Rectal smooth muscle tissue (tissue), 1 donor: Measurements from ENCODE around the gene ADGRV1.
"Not testable (repeated sequence)": the region's sequence is repeated elsewhere in the genome, so short reads cannot be mapped to it uniquely, and the experiment has no call there.

Source experiments
- H3K27ac ChIP-seq: one replicate; pipeline ENCODE4 v1.7.0; 2013; ENCODE audit warnings: low read depth, low read length, inconsistent platforms
- H3K27me3 ChIP-seq: one replicate; pipeline ENCODE4 v1.7.0; 2013; ENCODE audit warnings: low read length; ENCODE audit not compliant: control insufficient read depth, insufficient read depth
- H3K36me3 ChIP-seq: one replicate; pipeline ENCODE4 v1.7.0; 2013; ENCODE audit warnings: low read length; ENCODE audit not compliant: control insufficient read depth, insufficient read depth
- H3K4me1 ChIP-seq: one replicate; pipeline ENCODE4 v1.7.0; 2013; ENCODE audit warnings: low read length; ENCODE audit not compliant: control insufficient read depth, insufficient read depth
- H3K4me3 ChIP-seq: one replicate; pipeline ENCODE4 v1.7.0; 2013; ENCODE audit warnings: low read length
- H3K9ac ChIP-seq: one replicate; pipeline ENCODE4 v1.7.0; 2013; ENCODE audit warnings: low read length

ADGRV1 gene

DNA sequence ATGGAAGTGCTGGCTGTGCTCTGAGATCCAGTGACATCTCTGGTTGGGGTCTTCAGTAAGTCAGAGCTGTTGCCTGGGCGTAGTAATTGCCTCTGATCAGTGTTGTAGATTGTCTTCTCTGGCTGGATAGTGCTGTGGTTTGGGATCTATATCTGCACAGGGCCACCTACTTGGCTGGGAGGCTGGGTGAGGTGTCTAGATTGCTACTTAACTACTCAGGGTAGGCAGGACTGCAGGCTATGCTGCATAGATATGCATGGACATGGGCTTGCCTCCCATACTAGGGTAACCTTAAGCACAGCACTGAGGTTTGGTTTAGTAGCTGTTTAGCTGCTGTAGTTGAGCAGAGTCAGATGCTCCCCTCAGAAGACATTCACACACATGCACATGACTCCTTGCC, 181.0 kb downstream of the ADGRV1 start:
- Histone ChIP-seq H3K36me3 (no peaks in the 10 kb centered on the region), H3K4me3 (no peak overlapping the region), H3K27me3 (no peaks in the 10 kb centered on the region), H3K4me1 (no peaks in the 10 kb centered on the region), H3K27ac (no peak overlapping the region), H3K9ac (no peak overlapping the region)

DNA sequence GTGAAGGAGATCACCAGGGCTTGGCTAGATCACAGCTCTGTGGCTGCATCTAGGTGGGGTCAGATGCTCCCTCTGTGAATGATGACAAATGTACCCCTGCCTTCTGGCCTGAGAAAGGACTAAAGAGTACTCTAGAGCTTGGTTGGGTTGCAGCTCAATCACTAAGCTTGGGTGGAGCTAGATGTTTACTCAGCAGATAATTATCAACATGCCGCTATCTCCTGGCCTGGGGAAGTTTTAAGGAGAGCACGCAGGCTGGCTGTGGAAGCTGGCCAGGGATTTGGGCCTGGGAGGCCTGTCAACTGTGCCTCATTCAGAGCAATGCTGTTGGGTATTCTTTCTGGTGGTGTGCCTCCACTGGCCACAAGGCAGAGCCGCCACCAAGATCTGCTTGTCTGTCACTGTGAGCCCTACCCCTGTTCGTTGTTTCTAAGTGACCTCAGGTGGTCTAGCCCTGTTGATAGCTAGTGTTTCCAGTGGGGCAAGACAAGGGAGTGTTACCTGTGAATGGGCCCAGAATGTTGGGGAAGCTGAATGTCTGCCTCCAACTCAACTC, 181.7 kb downstream of the ADGRV1 start:
- no peaks in the 10 kb centered on the region for H3K4me1 ChIP-seq
- H3K27me3 ChIP-seq: no peaks in the 10 kb centered on the region
- H3K36me3 ChIP-seq: no peaks in the 10 kb centered on the region
- H3K4me3 ChIP-seq: no peak overlapping the region
- no peak overlapping the region for H3K9ac ChIP-seq
- no peak overlapping the region for H3K27ac ChIP-seq

DNA sequence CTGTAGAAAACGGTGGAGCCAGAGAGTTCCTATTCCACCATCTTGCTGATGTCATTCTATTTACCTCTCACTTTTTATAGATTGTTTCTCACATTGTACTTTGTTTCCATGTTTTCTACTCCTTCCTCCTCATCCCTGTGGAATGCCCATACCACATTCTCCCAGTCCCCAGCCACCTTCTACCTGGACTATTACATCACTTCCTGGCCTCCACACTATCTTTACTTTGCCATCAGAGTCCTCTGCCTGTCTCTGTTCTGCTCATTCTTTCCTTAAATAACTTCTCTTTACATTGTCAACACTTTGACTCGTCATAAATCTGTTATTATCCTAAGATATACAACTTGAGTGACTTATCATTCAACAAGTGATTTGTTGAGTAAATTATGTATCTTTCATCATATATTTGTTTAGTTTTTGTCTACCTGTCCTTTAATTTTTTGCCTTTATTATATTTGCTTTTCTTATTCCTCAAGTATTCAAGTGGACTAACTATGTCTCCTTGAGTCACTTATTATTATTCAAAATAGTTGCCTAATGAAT, 182.5 kb downstream of the ADGRV1 start:
- Histone ChIP-seq H3K27me3 (no peaks in the 10 kb centered on the region), H3K27ac (no peak overlapping the region)

DNA sequence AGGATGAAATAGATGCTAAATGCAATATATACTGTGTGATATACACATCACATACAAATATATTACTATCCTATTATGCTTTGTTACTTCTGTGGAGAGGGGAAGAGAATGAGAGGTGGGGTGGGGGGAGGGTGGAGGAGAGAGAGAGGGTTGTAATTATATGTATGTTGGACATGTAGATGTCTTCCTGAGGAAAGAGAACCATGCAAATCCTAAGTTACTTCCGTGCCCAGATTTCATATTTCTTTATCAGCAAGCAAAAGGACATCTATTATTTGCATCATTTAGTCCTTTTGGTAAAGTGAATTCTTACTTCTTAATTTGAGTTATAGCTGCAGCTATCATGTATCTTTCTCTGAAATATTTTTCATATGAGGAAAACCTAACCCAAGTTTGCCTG, 187.5 kb downstream of the ADGRV1 start:
- no peak overlapping the region for H3K4me3 ChIP-seq
- no peak overlapping the region for H3K27ac ChIP-seq
- no peaks in the 10 kb centered on the region for H3K36me3 ChIP-seq
- no peak overlapping the region for H3K9ac ChIP-seq
- H3K27me3 ChIP-seq: no peaks in the 10 kb centered on the region
- H3K4me1 ChIP-seq: no peaks in the 10 kb centered on the region

More for the DNA sequence above, 182.5 kb downstream of the ADGRV1 start:
- Histone ChIP-seq H3K4me3 (no peak overlapping the region), H3K4me1 (no peaks in the 10 kb centered on the region), H3K36me3 (no peaks in the 10 kb centered on the region), H3K9ac (no peak overlapping the region)

DNA sequence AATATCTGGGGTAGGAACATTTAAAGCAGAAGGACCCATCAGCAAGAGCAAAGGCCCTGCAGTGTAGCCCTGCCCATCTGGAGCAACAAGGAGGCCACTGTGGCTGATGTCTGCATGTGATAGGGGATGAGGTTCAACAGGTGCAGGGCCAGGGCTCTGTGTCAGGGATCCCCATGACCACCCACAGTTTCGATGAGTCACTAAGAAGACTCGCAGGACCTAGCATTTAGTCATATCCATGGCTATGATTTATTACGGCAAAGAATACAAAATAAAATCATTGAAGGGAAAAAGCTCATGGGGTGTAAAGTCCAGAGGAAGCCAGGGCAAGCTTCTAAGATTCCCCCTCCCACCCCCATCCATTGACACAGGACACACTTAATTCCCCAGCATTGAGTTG, 188.6 kb downstream of the ADGRV1 start:
- no peak overlapping the region for H3K4me3 ChIP-seq
- H3K9ac ChIP-seq: no peak overlapping the region
- H3K4me1 ChIP-seq: no peaks in the 10 kb centered on the region
- H3K27me3 ChIP-seq: no peaks in the 10 kb centered on the region
- no peaks in the 10 kb centered on the region for H3K36me3 ChIP-seq
- no peak overlapping the region for H3K27ac ChIP-seq

DNA sequence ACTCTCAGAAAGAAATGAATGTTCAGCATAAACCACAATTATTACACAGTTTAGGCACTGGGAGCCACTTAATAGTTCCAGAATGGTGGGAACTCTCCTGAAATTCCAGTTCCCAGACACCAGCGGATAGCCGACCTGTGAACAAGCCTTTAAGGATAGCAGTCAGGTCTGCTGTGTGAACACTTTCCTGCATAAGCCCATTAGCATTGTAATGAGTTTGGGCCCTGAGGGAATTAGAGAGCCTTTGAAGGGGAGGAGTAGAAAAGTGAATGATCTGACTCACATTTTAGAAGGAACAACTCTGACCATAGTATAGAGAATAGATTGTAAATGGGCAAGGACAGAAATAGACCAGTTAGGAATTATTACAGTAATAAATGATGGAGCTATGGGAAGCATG, 189.1 kb downstream of the ADGRV1 start:
- Histone ChIP-seq H3K9ac (no peak overlapping the region), H3K4me3 (no peak overlapping the region), H3K36me3 (no peaks in the 10 kb centered on the region), H3K27me3 (no peaks in the 10 kb centered on the region), H3K4me1 (no peaks in the 10 kb centered on the region), H3K27ac (no peak overlapping the region)

DNA sequence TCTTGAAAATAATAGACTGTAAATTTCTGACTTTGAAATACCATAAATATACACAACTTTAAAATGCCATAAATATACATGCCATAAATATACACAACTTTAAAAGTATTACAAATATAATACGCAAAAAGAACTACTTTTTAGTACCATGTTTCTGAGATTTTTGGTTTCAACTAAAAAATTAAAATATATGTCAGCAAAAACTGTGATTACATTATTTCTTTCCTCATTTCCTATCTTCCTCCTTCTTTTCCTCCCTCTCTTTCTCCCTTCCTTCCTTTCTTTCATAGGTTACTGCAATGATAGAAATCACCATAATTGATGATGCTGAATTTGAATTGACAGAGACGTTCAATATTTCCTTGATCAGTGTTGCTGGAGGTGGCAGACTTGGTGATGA, 200.5 kb downstream of the ADGRV1 start:
- Histone ChIP-seq H3K36me3 (no peaks in the 10 kb centered on the region), H3K4me3 (no peak overlapping the region), H3K27me3 (no peaks in the 10 kb centered on the region), H3K4me1 (no peaks in the 10 kb centered on the region), H3K27ac (no peak overlapping the region), H3K9ac (no peak overlapping the region)

DNA sequence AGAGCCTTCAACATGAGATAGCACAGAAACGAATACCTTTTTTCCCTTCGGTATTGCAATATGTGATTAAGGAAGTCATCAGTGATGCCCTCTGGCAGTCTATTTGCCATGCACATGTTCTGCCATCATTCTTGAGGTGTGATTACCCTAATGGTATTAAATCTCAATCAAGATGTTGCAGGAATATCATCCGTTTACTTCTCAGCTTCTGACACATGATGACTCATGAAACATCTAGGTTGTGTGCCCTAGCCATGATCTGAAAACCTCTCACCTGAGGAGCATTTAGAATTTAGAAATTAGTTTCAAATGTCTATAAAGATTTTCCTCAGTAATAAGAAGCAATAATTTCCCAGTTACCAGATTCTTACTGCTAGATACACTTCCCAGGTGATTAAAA, 209.1 kb downstream of the ADGRV1 start:
- Histone ChIP-seq H3K27me3 (no peaks in the 10 kb centered on the region), H3K4me1 (no peaks in the 10 kb centered on the region), H3K27ac (no peak overlapping the region), H3K9ac (no peak overlapping the region), H3K4me3 (no peak overlapping the region), H3K36me3 (no peaks in the 10 kb centered on the region)

DNA sequence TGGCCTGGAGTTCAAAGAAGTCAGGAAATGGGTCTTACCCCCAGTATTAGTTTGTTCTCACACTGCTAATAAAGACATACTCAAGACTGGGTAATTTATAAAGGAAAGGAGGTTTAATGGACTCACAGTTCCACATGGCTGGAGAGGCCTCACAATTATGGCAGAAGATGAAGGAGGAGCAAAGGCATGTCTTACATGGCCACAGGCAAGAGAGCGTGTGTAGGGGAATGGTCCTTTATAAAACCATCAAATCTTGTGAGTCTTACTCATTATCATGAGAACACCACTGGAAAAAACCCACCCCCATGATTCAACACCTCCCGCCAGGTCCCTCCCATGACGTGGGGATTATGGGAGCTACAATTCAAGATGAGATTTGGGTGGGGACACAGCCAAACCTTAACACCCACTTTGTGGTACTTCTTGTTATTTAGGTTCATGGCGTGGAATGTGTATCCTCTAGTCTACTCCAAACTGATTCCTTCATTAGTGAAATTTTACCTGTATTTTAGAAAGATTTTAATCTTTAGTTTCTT, 211.5 kb downstream of the ADGRV1 start:
- not testable (repeated sequence) for H3K4me1 ChIP-seq, H3K27me3 ChIP-seq, H3K27ac ChIP-seq, H3K36me3 ChIP-seq, H3K9ac ChIP-seq, H3K4me3 ChIP-seq

DNA sequence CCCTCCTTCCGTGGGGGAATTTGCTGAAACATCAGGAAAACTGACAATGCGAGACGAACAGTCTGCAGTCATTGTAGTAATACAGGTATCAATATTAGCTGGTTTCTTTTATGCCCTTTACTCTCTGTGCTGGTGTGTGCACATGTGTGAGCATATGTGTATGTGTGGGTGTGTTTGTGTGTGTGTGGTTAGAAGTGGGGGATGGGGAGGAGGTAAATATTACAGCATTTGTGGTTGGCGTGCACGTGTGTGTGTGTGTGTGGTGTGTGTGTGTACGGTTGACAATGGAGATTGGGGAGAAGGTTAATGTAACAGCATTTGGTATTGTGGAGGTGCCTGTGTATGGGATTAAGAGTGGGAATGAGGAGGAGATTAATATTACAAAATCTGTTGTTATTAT, 219.4 kb downstream of the ADGRV1 start:
- no peaks in the 10 kb centered on the region for H3K4me1 ChIP-seq
- H3K9ac ChIP-seq: no peak overlapping the region
- no peak overlapping the region for H3K4me3 ChIP-seq
- no peaks in the 10 kb centered on the region for H3K27me3 ChIP-seq
- no peak overlapping the region for H3K27ac ChIP-seq
- no peaks in the 10 kb centered on the region for H3K36me3 ChIP-seq

DNA sequence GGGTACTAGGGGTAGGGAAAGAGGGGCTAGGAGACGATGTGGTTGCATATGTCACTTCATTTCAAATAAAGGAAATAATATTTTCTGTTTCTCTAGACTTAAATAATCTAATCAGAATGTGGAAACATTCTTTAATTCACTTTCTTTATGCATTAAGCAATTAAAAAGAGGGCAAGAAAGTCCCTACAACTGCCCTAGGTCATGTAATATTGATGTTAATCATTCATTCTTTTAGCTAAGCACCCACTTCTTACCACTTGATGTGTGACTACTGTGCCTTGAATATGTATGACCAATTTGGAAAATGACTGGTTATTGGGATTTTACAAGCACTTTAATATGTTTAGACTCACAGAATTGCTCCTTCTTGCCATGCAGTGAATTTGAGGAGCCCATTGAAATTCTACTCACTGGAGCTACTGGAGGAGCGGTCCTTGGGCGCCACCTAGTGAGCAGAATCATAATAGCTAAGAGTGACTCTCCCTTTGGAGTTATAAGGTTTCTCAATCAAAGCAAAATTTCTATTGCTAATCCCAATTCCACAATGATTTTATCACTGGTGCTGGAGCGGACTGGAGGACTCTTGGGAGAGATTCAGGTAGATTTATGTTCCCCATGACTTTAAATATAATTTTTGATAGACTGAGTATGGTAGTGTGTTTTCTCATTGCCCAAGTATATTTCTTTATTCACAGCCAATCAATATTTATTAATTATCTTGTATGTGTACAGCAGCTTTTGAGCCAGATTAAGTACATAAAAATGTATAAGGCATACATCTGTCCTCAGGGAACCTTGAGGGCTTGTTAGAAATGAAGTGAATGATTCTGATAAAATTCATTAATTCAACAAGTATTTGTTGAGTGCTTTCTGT, 225.1 kb downstream of the ADGRV1 start:
- Histone ChIP-seq H3K36me3 (no peaks in the 10 kb centered on the region), H3K4me1 (no peaks in the 10 kb centered on the region), H3K9ac (no peak overlapping the region), H3K27me3 (no peaks in the 10 kb centered on the region), H3K27ac (no peak overlapping the region), H3K4me3 (no peak overlapping the region)

DNA sequence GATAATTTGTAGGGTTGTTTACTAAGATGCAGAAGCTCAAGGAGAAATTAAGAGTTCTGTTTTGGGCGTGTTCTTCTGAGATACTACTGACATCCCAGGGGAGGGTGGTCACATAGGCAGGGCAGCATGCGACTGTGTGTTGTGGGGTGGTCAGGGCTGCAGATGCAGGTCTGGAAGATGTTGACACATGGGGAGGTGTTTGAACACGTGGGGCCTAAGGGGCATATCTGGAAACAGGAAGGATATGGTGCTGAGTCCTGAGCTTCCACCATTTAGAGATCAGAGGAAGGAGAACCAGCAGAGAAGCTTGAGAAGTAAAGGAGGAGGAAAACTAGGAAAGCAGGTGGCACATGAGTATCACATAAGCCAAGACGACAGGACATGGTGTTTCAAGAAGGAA, 228.2 kb downstream of the ADGRV1 start:
- no peak overlapping the region for H3K9ac ChIP-seq
- no peaks in the 10 kb centered on the region for H3K27me3 ChIP-seq
- H3K36me3 ChIP-seq: no peaks in the 10 kb centered on the region

More for the DNA sequence above, 228.2 kb downstream of the ADGRV1 start:
- Histone ChIP-seq H3K27ac (no peak overlapping the region), H3K4me3 (no peak overlapping the region), H3K4me1 (no peaks in the 10 kb centered on the region)
